GM21786 (cell line): ENCODE data around the gene CYP24A1.

Source experiments
- ATAC-seq: cut with Tn5 transposase; IDR thresholded peaks from one replicate; pipeline ENCODE4 v1.9.1; 2021; ENCODE audit not compliant: unreplicated experiment

The CYP24A1 gene

GRCh38 chr20:54158226-54158625 lies 15.6 kb downstream of the CYP24A1 start:
- ATAC-seq = no peak

- no peak for ATAC-seq
Measured at GRCh38 chr20:54156981-54157835, 16.6 kb downstream of the CYP24A1 start.

GRCh38 chr20:54156522-54156921 lies 17.3 kb downstream of the CYP24A1 start:
- ATAC-seq = no peak

GRCh38 chr20:54155736-54156317 lies 18.0 kb downstream of the CYP24A1 start:
- ATAC-seq = no peak

GRCh38 chr20:54154439-54154838 lies 19.3 kb downstream of the CYP24A1 start:
- ATAC-seq = no peak

GRCh38 chr20:54153847-54154246 lies 19.9 kb downstream of the CYP24A1 start:
- ATAC-seq = no peak

GRCh38 chr20:54153041-54153327 lies 20.8 kb downstream of the CYP24A1 start:
- ATAC-seq = no peak

- no peak for ATAC-seq
Measured at GRCh38 chr20:54152227-54153040, 21.4 kb downstream of the CYP24A1 start.

GRCh38 chr20:54151511-54152226 lies 22.1 kb downstream of the CYP24A1 start:
- ATAC-seq = no peak

GRCh38 chr20:54151075-54151439 lies 22.7 kb downstream of the CYP24A1 start:
- no peak for ATAC-seq

GRCh38 chr20:54149765-54150264 lies 24.0 kb downstream of the CYP24A1 start:
- no peak for ATAC-seq

GRCh38 chr20:54148947-54149764 lies 24.6 kb downstream of the CYP24A1 start:
- no peak for ATAC-seq

GRCh38 chr20:54146672-54147071 lies 27.1 kb downstream of the CYP24A1 start:
- no peak for ATAC-seq

GRCh38 chr20:54144847-54145414 lies 28.9 kb downstream of the CYP24A1 start:
- no peak for ATAC-seq

GRCh38 chr20:54140927-54141566 lies 32.7 kb downstream of the CYP24A1 start:
- ATAC-seq = no peak

GRCh38 chr20:54140486-54140885 lies 33.3 kb downstream of the CYP24A1 start:
- ATAC-seq = no peak

- ATAC-seq = no peak
Measured at GRCh38 chr20:54140067-54140466, 33.7 kb downstream of the CYP24A1 start.

- no peak for ATAC-seq
Measured at GRCh38 chr20:54139188-54139587, 34.6 kb downstream of the CYP24A1 start.

- no peak for ATAC-seq
Measured at GRCh38 chr20:54138427-54138826, 35.4 kb downstream of the CYP24A1 start.
